ENCODE results near the gene EXOC4.

The EXOC4 gene

GRCh38 chr7:133688483-133689239 is 435.8 kb downstream of the EXOC4 start:
- peak; percentile 6 to 12 for DNase-seq

- no peak for DNase-seq
These were observed 437.9 kb downstream of the EXOC4 start for GRCh38 chr7:133690740-133691139.

GRCh38 chr7:133691727-133692610 is 439.1 kb downstream of the EXOC4 start:
- DNase-seq, result no peak

GRCh38 chr7:133693281-133693680 is 440.4 kb downstream of the EXOC4 start:
- DNase-seq, result no peak

GRCh38 chr7:133696056-133696455 is 443.2 kb downstream of the EXOC4 start:
- DNase-seq, result no peak

- DNase-seq, result no peak
These were observed 444.7 kb downstream of the EXOC4 start for GRCh38 chr7:133697585-133697984.

GRCh38 chr7:133698127-133698526 is 445.2 kb downstream of the EXOC4 start:
- no peak for DNase-seq

GRCh38 chr7:133699386-133699785 is 446.5 kb downstream of the EXOC4 start:
- no peak for DNase-seq

GRCh38 chr7:133702078-133702477 is 449.2 kb downstream of the EXOC4 start:
- DNase-seq, result no peak

GRCh38 chr7:133702960-133703359 is 450.1 kb downstream of the EXOC4 start:
- DNase-seq, result no peak

- no peak for DNase-seq
These were observed 450.7 kb downstream of the EXOC4 start for GRCh38 chr7:133703547-133703946.

GRCh38 chr7:133704453-133704852 is 451.6 kb downstream of the EXOC4 start:
- no peak for DNase-seq

GRCh38 chr7:133705596-133705995 is 452.7 kb downstream of the EXOC4 start:
- DNase-seq, result no peak

- DNase-seq, result no peak
These were observed 453.1 kb downstream of the EXOC4 start for GRCh38 chr7:133706016-133706415.

- DNase-seq, result no peak
These were observed 456.4 kb downstream of the EXOC4 start for GRCh38 chr7:133709036-133709880.

GRCh38 chr7:133712544-133712943 is 459.7 kb downstream of the EXOC4 start:
- no peak for DNase-seq

- DNase-seq, result no peak
These were observed 461.8 kb downstream of the EXOC4 start for GRCh38 chr7:133714654-133715053.

GRCh38 chr7:133718131-133718530 is 465.3 kb downstream of the EXOC4 start:
- DNase-seq, result no peak

GRCh38 chr7:133723044-133723443 is 470.2 kb downstream of the EXOC4 start:
- DNase-seq, result no peak

GRCh38 chr7:133724148-133724547 is 471.3 kb downstream of the EXOC4 start:
- DNase-seq, result no peak

GRCh38 chr7:133724694-133725093 is 471.8 kb downstream of the EXOC4 start:
- no peak for DNase-seq

- no peak for DNase-seq
These were observed 474.8 kb downstream of the EXOC4 start for GRCh38 chr7:133727476-133728214.
